ENCODE data around the gene CMTM1.

- TF ChIP-seq, protein P1, sequence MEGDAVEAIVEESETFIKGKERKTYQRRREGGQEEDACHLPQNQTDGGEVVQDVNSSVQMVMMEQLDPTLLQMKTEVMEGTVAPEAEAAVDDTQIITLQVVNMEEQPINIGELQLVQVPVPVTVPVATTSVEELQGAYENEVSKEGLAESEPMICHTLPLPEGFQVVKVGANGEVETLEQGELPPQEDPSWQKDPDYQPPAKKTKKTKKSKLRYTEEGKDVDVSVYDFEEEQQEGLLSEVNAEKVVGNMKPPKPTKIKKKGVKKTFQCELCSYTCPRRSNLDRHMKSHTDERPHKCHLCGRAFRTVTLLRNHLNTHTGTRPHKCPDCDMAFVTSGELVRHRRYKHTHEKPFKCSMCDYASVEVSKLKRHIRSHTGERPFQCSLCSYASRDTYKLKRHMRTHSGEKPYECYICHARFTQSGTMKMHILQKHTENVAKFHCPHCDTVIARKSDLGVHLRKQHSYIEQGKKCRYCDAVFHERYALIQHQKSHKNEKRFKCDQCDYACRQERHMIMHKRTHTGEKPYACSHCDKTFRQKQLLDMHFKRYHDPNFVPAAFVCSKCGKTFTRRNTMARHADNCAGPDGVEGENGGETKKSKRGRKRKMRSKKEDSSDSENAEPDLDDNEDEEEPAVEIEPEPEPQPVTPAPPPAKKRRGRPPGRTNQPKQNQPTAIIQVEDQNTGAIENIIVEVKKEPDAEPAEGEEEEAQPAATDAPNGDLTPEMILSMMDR (IDR thresholded peaks at IDR 0.05), result peak in 3 of 4 experiments; percentile 77 to 88 (median 80)
- TF ChIP-seq POLR2A (IDR thresholded peaks at IDR 0.05) (no peak), POLR2AphosphoS5 (IDR thresholded peaks at IDR 0.05) (no peak)
Measured at GRCh38 chr16:66604376-66605176, 38.3 kb downstream of the CMTM1 start, which contains the start of gene CMTM3.

Data from gastroesophageal sphincter (tissue), 3 donors.